ENCODE measurements around the gene ABCA8. TPM values are rescaled to one million over a fixed set of nuclear protein-coding genes. Genes with fewer than 3 reads are reported as not detected.

ABCA8 gene
- polyA plus RNA-seq, 2 of the 4 experiments (the other 2 are of a cell fraction) = 0.26 to 0.34 TPM

- WGBS (ENCODE audit: missing lambda C conversion rate) = 15% methylated on average over 2 of the region's 2 CpGs
- Histone ChIP-seq H3K4me3 (no peak overlapping the region), H3K4me2 (no peak overlapping the region), H3K4me1 (no peaks in the 10 kb centered on the region), H3K27ac (no peak overlapping the region), H3K9me3 (no peaks in the 10 kb centered on the region)
- DNase-seq (ENCODE audit: low read depth in 1 of 2, low spot score in 1 of 2) = no peak
- ChIA-PET POLR2A (no interaction called here), CTCF (interaction anchor here (2.5 kb wide), 1 partner anchor 19 kb away, joined by 6 read pairs; no protein-coding TSS in a partner anchor)
- FAIRE-seq = no peak
- TF ChIP-seq ZFP36 (IDR thresholded peaks at IDR 0.05; ENCODE audit: borderline replicate concordance, partially characterized antibody) (no peak), CHD4 (IDR thresholded peaks at IDR 0.05; ENCODE audit: borderline replicate concordance) (no peak), KDM5A (IDR thresholded peaks at IDR 0.05) (no peak), FOSL2 (IDR thresholded peaks at IDR 0.05) (no peak), FOSL2 (CRISPR knock-in tag; IDR thresholded peaks at IDR 0.05) (no peak), ELK1 (IDR thresholded peaks at IDR 0.05; ENCODE audit: low read depth, low read length) (no peak), HES2 (IDR thresholded peaks at IDR 0.05) (no peak), BHLHE40 (IDR thresholded peaks at IDR 0.05; ENCODE audit: low read depth, low read length) (no peak), ZC3H11A (IDR thresholded peaks at IDR 0.05) (no peak), FOXS1 (CRISPR knock-in tag; IDR thresholded peaks at IDR 0.05) (no peak), KDM1A (IDR thresholded peaks at IDR 0.05; ENCODE audit: low read depth) (no peak)
- no peak for ATAC-seq
These were observed 94.3 kb downstream of the ABCA8 start for GRCh38 chr17:68860941-68861340.

- no peaks in the 10 kb centered on the region for H3K4me1 ChIP-seq
- FAIRE-seq = no peak
- H3K4me2 ChIP-seq = no peak overlapping the region
- CTCF ChIA-PET = no interaction called here
- ATAC-seq = no peak
- POLR2A ChIA-PET = no interaction called here
- H3K27ac ChIP-seq = no peak overlapping the region
- DNase-seq (ENCODE audit: low read depth in 1 of 2, low spot score in 1 of 2) = no peak
- H3K4me3 ChIP-seq = no peak overlapping the region
- TF ChIP-seq JUNB (IDR thresholded peaks at IDR 0.05) = no peak
- TF ChIP-seq REST (IDR thresholded peaks at IDR 0.05) = no peak
- TF ChIP-seq CHD2 (IDR thresholded peaks at IDR 0.05; ENCODE audit: low read length, partially characterized antibody) = no peak
- TF ChIP-seq RARB (CRISPR knock-in tag; IDR thresholded peaks at IDR 0.05) = no peak
- TF ChIP-seq MAZ (IDR thresholded peaks at IDR 0.05; ENCODE audit: borderline replicate concordance, low read depth, low read length) = no peak
- no peak for TF ChIP-seq HEYL (CRISPR knock-in tag; IDR thresholded peaks at IDR 0.05)
- TF ChIP-seq ELK1 (IDR thresholded peaks at IDR 0.05; ENCODE audit: low read depth, low read length) = no peak
- no peak for TF ChIP-seq TFCP2L1 (CRISPR knock-in tag; IDR thresholded peaks at IDR 0.05)
- no peak for TF ChIP-seq ZC3H11A (IDR thresholded peaks at IDR 0.05)
- TF ChIP-seq NPAS2 (CRISPR knock-in tag; IDR thresholded peaks at IDR 0.05; ENCODE audit: borderline replicate concordance) = no peak
- no peak for TF ChIP-seq FOSB (CRISPR knock-in tag; IDR thresholded peaks at IDR 0.05)
- no peak for TF ChIP-seq BHLHE40 (IDR thresholded peaks at IDR 0.05; ENCODE audit: low read depth, low read length)
- TF ChIP-seq PBX3 (IDR thresholded peaks at IDR 0.05) = no peak
- TF ChIP-seq KDM5A (IDR thresholded peaks at IDR 0.05) = no peak
- TF ChIP-seq ESRRA (IDR thresholded peaks at IDR 0.05; ENCODE audit: borderline replicate concordance, low read length) = no peak
- no peak for TF ChIP-seq EHF (CRISPR knock-in tag; IDR thresholded peaks at IDR 0.05)
- WGBS (ENCODE audit: missing lambda C conversion rate) = 16% methylated on average over 1 of the region's 1 CpG
- H3K9me3 ChIP-seq = 0 out of 3 replicates have a peak, but pooled peaks cover 4% of the 10 kb centered on the region
These were observed 100.7 kb downstream of the ABCA8 start for GRCh38 chr17:68854452-68854851.
